NCI-H748 (cell line): Measurements from ENCODE around the gene HSP90B1.

Source experiments
- DNase-seq: peaks from one replicate; lab custom pipeline; 2025; ENCODE audit not compliant: unreplicated experiment; lab: John Stamatoyannopoulos, UW

Gene HSP90B1

DNA sequence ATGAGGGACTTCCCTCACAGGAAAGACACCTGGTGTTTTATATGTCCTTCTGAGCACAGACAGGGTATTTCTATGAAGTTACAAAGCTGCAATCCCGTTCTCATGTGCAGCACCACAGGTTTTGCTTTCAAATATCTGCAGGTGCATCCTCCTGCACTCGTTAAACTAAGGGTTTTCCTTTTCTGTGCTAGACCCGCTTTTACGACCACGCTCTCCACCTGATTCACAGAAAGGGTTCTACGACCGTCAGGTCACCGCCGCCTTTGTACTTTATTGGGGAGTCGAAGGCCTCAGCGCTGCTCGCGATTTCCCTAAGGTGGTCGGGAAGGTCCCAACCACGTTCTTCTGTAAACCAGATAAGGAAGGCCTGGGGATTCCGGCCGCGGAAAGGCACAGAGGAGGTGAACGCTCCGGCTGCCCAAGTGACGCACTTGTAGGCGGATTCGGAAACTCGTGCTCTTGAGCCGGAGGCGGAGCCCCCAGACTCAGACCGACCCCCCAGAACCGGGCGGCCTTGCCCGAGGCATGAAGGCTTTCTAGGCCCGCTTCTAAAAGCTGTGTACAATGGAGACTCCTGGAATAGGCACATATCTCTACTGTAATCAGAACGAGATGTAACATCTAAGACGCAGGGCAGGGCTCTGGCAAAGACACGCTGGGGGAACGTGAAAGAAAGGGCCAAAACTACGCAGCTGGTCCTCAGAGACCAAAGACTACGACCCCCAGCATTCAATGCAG, 995 bp upstream of the HSP90B1 start:
- DNase-seq = peak; percentile 95

- DNase-seq = no peak
These were observed 501 bp upstream of the HSP90B1 start for GRCh38 chr12:103929784-103930033.

DNA sequence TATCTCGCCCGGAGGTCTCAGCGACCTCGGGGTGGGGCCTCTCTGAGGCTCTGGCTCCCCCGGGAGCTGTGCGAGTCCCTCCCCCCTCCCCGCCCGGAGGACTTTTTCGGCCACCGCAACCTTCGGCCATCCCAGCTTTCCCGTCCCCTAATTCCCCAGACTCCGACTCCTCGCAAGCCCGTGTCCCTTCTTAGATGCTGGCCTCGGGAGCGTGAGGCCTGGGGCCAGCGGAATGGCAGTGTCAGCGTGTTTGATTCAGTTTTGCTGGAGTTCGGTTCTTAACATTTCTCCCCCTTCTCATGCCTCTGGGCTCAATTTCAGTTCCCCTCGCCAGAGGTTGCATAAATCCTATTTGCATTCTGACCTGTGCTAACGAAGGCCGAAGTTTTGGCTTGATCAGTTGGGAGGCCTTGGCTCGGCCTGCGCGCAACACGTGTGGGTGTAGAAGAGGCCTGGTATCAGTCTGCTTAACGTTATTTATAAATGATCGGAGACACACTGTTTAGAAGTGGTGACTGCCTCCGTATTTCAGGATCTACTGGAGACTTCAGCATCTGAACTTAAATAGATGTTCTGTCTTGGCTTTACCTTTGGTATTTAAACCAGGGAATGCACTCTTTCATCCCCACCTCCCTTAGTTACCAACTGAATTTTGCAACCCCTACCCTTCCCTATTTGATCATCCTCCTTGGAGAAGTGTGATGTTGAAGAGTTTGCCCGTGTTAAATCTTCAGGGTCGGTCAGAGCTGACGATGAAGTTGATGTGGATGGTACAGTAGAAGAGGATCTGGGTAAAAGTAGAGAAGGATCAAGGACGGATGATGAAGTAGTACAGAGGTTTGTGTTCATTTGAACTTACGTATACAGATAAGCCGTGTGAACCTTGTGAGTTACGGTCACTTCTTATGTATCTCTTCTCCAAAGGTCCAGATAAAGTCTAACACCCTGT, 851 bp downstream of the HSP90B1 start:
- DNase-seq = peak; percentile 37

DNA sequence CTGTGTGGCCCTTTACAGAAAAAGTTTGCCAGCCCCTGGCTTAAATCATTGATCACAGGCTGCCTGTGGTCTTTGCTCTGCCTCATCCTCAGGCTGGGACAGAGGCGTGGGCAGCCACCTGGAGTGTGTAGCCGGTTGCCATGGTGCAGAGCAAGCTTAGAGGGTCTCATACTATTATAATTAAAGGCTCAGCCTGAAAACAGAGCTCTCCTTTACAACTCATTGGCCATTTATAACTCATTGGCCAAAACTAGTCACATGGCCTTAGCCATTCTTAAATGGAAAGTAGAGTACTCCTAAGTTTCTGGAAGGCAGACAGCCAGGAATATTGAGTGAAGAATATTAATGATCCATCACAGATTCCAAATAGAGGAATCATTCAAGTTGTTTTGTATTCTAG, 3.0 kb downstream of the HSP90B1 start:
- DNase-seq = peak; percentile 33

GRCh38 chr12:103936679-103937078, 6.5 kb downstream of the HSP90B1 start:
- no peak for DNase-seq

GRCh38 chr12:103944964-103945363, 14.8 kb downstream of the HSP90B1 start:
- no peak for DNase-seq

- DNase-seq = no peak
These were observed 17.8 kb downstream of the HSP90B1 start for GRCh38 chr12:103947871-103948555.

DNA sequence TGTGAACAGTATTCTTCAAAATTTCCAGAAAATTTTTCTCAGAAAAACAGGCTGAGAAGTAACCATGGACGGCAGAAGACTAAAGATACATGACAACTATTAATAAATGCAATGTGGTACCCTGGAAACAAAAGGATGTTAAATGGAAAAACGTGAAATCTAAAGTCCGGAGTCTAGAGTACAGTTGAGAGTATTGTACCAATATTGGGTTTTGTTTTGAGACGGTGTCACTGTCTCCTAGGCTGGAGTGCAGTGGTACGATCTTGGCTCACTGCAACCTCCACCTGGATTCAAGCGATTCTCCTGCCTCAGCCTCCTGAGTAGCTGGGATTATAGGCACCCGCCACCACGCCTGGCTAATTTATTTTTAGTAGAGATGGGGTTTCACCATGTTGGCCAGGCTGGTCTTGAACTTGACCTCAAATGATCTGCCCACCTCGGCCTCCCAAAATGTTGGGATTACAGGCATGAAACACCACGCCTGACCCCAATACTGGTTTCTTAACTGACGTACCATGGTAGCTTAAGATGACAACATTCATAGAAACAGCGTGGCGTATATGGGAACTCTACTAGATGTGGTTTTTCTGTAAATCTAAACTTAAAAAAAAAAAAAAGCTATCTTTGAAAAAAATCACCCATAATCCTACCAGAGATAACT, 18.7 kb downstream of the HSP90B1 start:
- no peak for DNase-seq

DNA sequence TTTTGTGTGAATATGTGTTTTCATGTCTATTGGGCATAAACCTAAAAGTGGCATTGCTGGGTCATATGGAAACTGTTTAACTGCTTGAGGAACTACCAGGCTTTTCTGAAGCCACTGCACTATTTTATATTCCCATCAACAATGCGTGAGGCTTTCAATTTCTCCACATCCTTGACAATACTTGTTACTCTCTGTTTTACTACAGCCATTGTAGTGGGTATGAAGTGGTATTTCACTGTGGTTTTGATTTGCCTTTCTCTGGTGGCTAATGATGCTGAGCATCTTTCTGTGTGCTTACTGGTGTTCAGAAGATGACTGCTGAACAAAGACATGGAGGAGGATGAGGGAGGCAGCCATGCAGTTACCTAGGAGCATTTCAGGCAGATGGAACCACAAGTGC, 22.3 kb downstream of the HSP90B1 start:
- no peak for DNase-seq

GRCh38 chr12:103955811-103956508, 25.8 kb downstream of the HSP90B1 start:
- no peak for DNase-seq

DNA sequence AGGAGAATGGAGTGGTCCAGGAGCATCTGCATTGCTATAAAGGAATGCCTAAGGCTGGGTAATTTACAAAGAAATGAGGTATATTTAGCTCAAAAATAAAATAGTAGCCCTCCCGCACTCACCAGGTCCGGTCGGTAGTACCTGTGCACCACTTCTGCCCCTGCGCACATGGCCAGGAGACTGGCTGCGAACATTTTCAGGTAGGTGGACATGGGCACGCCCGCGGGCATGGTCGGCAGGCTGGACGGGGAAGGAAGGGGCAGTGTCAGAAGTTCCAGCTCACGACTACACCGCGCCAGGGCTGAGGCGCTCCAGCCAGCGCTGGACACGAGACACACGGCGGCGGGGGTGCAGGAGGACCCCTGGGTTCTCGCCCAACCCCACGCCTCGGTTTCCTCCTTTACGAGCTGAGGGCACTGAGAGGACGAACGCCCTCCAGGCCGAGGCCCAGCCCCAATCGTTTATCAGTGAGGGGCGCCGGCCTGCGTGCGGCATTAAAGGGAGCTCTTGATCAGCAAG, 26.4 kb downstream of the HSP90B1 start:
- DNase-seq = peak; percentile 68

- no peak for DNase-seq
These were observed 27.7 kb downstream of the HSP90B1 start for GRCh38 chr12:103957865-103958388.

GRCh38 chr12:103958621-103959020, 28.4 kb downstream of the HSP90B1 start:
- DNase-seq = no peak

DNA sequence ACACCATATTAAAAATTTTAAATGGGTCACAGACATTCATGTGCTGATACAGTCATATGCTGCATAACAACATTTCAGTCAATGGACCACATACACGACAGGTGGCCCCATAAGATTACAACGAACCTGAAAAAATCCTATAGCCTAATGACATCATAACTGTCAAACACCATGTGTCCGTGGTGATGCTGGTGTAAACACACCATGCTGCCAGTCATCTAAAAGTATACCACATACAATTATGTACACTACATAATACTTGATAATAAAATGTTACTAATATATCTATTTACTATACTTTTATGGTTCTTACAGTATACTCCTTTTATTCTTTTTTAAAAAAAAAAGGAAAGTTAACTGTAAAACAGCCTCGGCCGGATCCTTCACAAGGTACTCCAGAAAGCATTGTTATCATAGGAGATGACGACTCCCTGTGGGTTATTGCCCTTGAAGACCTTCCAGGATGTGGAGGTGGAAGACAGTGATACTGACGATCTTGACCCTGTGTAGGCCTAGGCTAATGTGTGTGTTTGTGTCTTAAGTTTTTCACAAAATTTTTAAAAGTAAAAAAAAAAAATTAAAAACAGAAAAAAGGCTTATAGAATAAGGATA, 30.5 kb downstream of the HSP90B1 start:
- peak; percentile 6 for DNase-seq

DNA sequence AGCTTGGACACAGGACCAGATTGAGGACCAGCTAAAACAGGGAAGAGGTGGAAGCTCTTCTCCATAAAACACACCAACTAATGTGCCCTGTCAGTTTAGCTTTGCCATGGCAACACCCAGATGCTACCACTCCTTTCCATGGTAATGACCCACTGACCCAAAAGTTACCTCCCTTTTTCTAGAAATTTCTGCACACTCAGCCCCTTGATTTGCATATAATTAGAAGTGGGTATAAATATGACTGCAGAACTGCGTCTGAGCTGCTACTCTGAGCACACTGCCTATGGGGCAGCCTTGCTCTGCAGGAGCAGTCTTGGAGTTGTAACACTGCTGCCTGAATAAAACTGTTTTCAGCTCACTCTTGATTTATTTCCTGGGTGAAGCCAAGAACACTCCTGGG, 32.3 kb downstream of the HSP90B1 start:
- peak; percentile 22 for DNase-seq

DNA sequence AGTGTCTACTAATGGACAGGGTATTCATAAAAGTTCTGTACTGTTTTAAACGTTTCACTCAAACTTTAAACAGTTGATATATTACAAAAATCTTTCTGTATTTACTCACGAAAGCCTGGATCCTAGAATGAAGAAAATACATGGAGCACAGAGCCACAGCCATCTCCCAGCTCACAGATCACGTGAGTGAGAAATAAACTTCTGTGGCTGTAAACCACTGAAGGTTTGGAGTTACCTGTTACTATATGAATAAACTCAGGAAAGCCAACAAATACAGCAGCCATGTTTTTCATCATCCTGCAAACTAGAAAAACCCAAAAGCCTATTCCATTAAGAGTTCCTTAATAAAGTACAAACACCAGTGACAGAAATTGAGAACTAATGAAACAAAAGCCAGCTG, 34.6 kb downstream of the HSP90B1 start:
- DNase-seq = no peak

DNA sequence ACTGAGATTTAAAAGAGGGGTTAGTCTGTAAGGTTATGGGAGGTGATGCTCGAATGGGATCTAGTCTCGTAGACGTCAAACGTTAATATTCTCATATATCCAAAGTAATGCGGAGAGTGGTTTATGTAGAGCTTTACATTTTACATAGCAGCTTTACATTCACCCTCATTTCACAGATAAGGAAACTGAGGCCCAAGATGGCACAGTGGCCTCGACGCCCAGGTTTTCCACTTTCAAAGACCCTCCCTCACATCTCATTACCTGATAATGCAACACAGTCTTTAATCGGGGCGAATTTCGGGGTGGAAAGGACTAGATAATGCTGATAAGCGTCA, 35.0 kb downstream of the HSP90B1 start:
- DNase-seq = no peak

DNA sequence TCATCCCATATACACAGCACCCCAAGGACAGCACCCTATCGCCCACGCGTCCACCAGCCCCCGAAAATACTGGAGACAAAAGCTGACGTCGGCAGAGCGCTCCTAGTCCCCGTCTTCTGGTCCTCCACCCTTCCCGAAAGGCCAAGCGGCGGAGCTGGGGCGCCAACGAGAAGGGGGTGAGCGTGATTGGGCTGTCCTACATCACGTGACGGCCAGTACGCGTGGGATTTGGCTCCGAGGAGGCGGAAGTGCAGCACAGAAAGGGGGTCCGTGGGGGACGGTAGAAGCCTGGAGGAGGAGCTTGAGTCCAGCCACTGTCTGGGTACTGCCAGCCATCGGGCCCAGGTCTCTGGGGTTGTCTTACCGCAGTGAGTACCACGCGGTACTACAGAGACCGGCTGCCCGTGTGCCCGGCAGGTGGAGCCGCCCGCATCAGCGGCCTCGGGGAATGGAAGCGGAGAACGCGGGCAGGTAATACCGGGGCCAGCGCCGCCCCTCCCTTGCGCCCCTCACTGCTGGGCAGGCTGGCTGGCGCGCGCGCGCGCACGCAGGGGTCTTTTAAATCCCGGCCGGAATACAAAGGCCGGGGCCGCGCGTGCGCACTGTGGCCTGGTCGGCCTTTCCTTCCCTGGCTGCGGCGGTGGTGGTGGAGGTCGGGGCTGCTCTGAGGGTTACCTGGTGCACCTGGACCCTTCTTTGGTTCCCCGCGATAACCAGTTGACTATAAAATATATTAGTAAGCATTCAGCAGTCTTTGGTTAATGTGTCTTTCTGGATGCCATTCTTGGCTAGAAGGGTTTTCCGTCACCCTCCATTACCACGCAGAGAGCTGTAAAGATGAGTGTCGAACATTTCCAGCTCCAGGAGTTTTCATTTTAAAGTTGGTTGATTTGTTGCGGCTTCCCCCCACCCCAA, 35.6 kb downstream of the HSP90B1 start, which contains the start of gene TDG:
Gene TDG, plus strand, starts transcription at position 283 of the 915 bp plus-strand sequence. Its CDS starts 166 bp downstream, at position 449.
- DNase-seq = peak; percentile 99

- no peak for DNase-seq
These were observed 36.5 kb downstream of the HSP90B1 start for GRCh38 chr12:103966736-103967135.
